ENCODE measurements around the gene GDF10. TPM values are rescaled to one million over a fixed set of nuclear protein-coding genes. Genes with fewer than 3 reads are reported as not detected.

Gene GDF10
- total and polyA plus RNA-seq, 9 of the 15 experiments (the other 6 are each of a cell fraction or from before 2014, with no cell fraction given), result 0.03 to 0.20 (median 0.11) TPM; not detected in 6

- TF ChIP-seq HEY1 (CRISPR knock-in tag; IDR thresholded peaks at IDR 0.05; ENCODE audit: borderline replicate concordance) (no peak), ZNF174 (CRISPR knock-in tag; IDR thresholded peaks at IDR 0.05) (no peak), CEBPG (CRISPR knock-in tag; IDR thresholded peaks at IDR 0.05) (no peak), CEBPG (tag; conservative IDR thresholded peaks at IDR 0.05 in 1 of 2, IDR thresholded peaks at IDR 0.05 in 1 of 2) (no peak), NBN (IDR thresholded peaks at IDR 0.05; ENCODE audit: low read depth) (no peak), MYNN (IDR thresholded peaks at IDR 0.05) (no peak), MYNN (CRISPR knock-in tag; IDR thresholded peaks at IDR 0.05) (no peak), FUS (optimal IDR thresholded peaks at IDR 0.05; ENCODE audit: low read depth, low read length) (no peak), ATF1 (CRISPR knock-in tag; IDR thresholded peaks at IDR 0.05) (no peak), ATF1 (tag; IDR thresholded peaks at IDR 0.05) (peak; percentile 72), ELK3 (CRISPR knock-in tag; IDR thresholded peaks at IDR 0.05) (no peak), ZBTB8A (IDR thresholded peaks at IDR 0.05; ENCODE audit: partially characterized antibody) (no peak), GATA2 (CRISPR knock-in tag; IDR thresholded peaks at IDR 0.05) (no peak), CBX5 (IDR thresholded peaks at IDR 0.05; ENCODE audit: borderline replicate concordance, low read depth) (no peak), HOXB6 (CRISPR knock-in tag; IDR thresholded peaks at IDR 0.05; ENCODE audit: borderline replicate concordance) (no peak), RAD21 (CRISPR knock-in tag; conservative IDR thresholded peaks at IDR 0.05 in 1 of 2, IDR thresholded peaks at IDR 0.05 in 1 of 2) (peak; percentile 58 to 71), XRCC4 (IDR thresholded peaks at IDR 0.05; ENCODE audit: extremely low read depth, insufficient read depth, insufficient read length) (no peak), PKNOX1 (IDR thresholded peaks at IDR 0.05) (peak; percentile 8; the same call in 1 of the 2 replicates), RCOR1 (IDR thresholded peaks at IDR 0.05; ENCODE audit: borderline replicate concordance in 1 of 2, low read depth in 2 of 2, low read length in 2 of 2) (peak in 1 of 2 experiments; percentile 86; a peak in 2 of 4 replicates), KDM4B (IDR thresholded peaks at IDR 0.05; ENCODE audit: borderline replicate concordance in 2 of 2, low read depth in 1 of 2) (no peak), ZNF830 (CRISPR knock-in tag; IDR thresholded peaks at IDR 0.05) (no peak), TAL1 (IDR thresholded peaks at IDR 0.05) (peak; percentile 56), FOXO4 (CRISPR knock-in tag; IDR thresholded peaks at IDR 0.05) (no peak), HNRNPH1 (optimal IDR thresholded peaks at IDR 0.05; ENCODE audit: low read depth, low read length) (no peak), ZNF699 (CRISPR knock-in tag; IDR thresholded peaks at IDR 0.05; ENCODE audit: insufficient replicate concordance) (no peak), ZNF511 (CRISPR knock-in tag; IDR thresholded peaks at IDR 0.05) (peak; percentile 50; the same call in 1 of the 2 replicates), ZNF239 (CRISPR knock-in tag; IDR thresholded peaks at IDR 0.05) (no peak)
Measured at GRCh38 chr10:47260505-47261111, 39.4 kb upstream of the GDF10 start (continued).

All from K562 (cell line).